ENCODE results near the gene ARID2. TPM values are rescaled to one million over a fixed set of nuclear protein-coding genes. Genes with fewer than 3 reads are reported as not detected.
A peak's percentile ranks its signal among the peaks of the same experiment; 100 is the strongest.

Gene ARID2
- total and polyA plus RNA-seq, 7 experiments from 2014 or later = 11.7 to 61.0 (median 48.3) TPM

- Mint-ChIP-seq H3K27ac (no peak overlapping the region), H3K9me3 (peaks cover 0 to 3% (median 0%) of the 10 kb centered on the region in 11 donors)
Observed at GRCh38 chr12:45688183-45688582, 41.3 kb upstream of the ARID2 start.

GRCh38 chr12:45695035-45695434 lies 34.5 kb upstream of the ARID2 start:
- Histone ChIP-seq H3K9me3 (ENCODE audit: control insufficient read depth in 2 of 3, low read length in 3 of 3) (no peaks in the 10 kb centered on the region), H3K27ac (ENCODE audit: low read depth, low read length) (no peak overlapping the region), H3K4me1 (ENCODE audit: control insufficient read depth in 2 of 2, insufficient read depth in 2 of 2, low read length in 2 of 2) (no peaks in the 10 kb centered on the region), H3K27me3 (ENCODE audit: control insufficient read depth in 2 of 2, insufficient read depth in 2 of 2, low read length in 2 of 2) (no peaks in the 10 kb centered on the region), H3K4me3 (ENCODE audit: low read length) (no peak overlapping the region), H3K36me3 (ENCODE audit: control insufficient read depth in 2 of 3, insufficient read depth in 3 of 3, low read length in 3 of 3) (no peaks in the 10 kb centered on the region)
- Mint-ChIP-seq H3K4me1 (peaks cover 0 to 6% (median 0%) of the 10 kb centered on the region in 7 donors), H3K27ac (no peak overlapping the region), H3K9me3 (peaks cover 0 to 8% (median 0%) of the 10 kb centered on the region in 11 donors), H3K4me3 (no peak overlapping the region), H3K27me3 (peaks cover 0 to 9% (median 0%) of the 10 kb centered on the region in 5 donors), H3K36me3 (peaks cover 0 to 8% (median 0%) of the 10 kb centered on the region in 5 donors)
- intact Hi-C loops (cut with micrococcal nuclease) = no loop called here
- CTCF ChIA-PET = no interaction called here
- DNase-seq = no peak
- ATAC-seq = no peak
- POLR2A ChIA-PET = no interaction called here

More at GRCh38 chr12:45688183-45688582, 41.3 kb upstream of the ARID2 start:
- Mint-ChIP-seq H3K27me3 (peaks cover 0 to 20% (median 0%) of the 10 kb centered on the region in 5 donors), H3K4me3 (no peak overlapping the region), H3K4me1 (peaks cover 0 to 19% (median 0%) of the 10 kb centered on the region in 7 donors), H3K36me3 (no peaks in the 10 kb centered on the region)
- Histone ChIP-seq H3K4me3 (ENCODE audit: low read length) (no peak overlapping the region), H3K27ac (ENCODE audit: low read depth, low read length) (no peak overlapping the region), H3K36me3 (ENCODE audit: control insufficient read depth in 2 of 3, insufficient read depth in 3 of 3, low read length in 3 of 3) (no peaks in the 10 kb centered on the region), H3K27me3 (ENCODE audit: control insufficient read depth in 2 of 2, insufficient read depth in 2 of 2, low read length in 2 of 2) (no peaks in the 10 kb centered on the region), H3K9me3 (ENCODE audit: control insufficient read depth in 2 of 3, low read length in 3 of 3) (no peaks in the 10 kb centered on the region), H3K4me1 (ENCODE audit: control insufficient read depth in 2 of 2, insufficient read depth in 2 of 2, low read length in 2 of 2) (no peaks in the 10 kb centered on the region)
- ChIA-PET POLR2A (no interaction called here), CTCF (no interaction called here)
- DNase-seq (no peak), ATAC-seq (no peak)
- intact Hi-C loops (cut with micrococcal nuclease) = no loop called here

- H3K4me1 ChIP-seq (ENCODE audit: control insufficient read depth in 2 of 2, insufficient read depth in 2 of 2, low read length in 2 of 2) = no peaks in the 10 kb centered on the region
- intact Hi-C loops (cut with micrococcal nuclease) = no loop called here
- Mint-ChIP-seq H3K9me3 (peaks cover 0 to 12% (median 0%) of the 10 kb centered on the region in 11 donors), H3K27ac (no peak overlapping the region), H3K36me3 (peaks cover 0 to 8% (median 0%) of the 10 kb centered on the region in 5 donors), H3K4me3 (no peak overlapping the region), H3K27me3 (peaks cover 0 to 6% (median 0%) of the 10 kb centered on the region in 5 donors), H3K4me1 (peaks cover 0 to 6% (median 0%) of the 10 kb centered on the region in 7 donors)
- H3K9me3 ChIP-seq (ENCODE audit: control insufficient read depth in 2 of 3, low read length in 3 of 3) = no peaks in the 10 kb centered on the region
- ChIA-PET POLR2A (no interaction called here), CTCF (interaction anchor here (1.2 kb wide), 1 partner anchor 10 kb away, joined by 3 read pairs; no protein-coding TSS in a partner anchor)
- no peaks in the 10 kb centered on the region for H3K36me3 ChIP-seq (ENCODE audit: control insufficient read depth in 2 of 3, insufficient read depth in 3 of 3, low read length in 3 of 3)
- no peak overlapping the region for H3K4me3 ChIP-seq (ENCODE audit: low read length)
- H3K27me3 ChIP-seq (ENCODE audit: control insufficient read depth in 2 of 2, insufficient read depth in 2 of 2, low read length in 2 of 2) = no peaks in the 10 kb centered on the region
- no peak for ATAC-seq
- H3K27ac ChIP-seq (ENCODE audit: low read depth, low read length) = no peak overlapping the region
- no peak for DNase-seq
Observed at GRCh38 chr12:45695606-45696005, 33.9 kb upstream of the ARID2 start.

GRCh38 chr12:45696049-45696448 lies 33.5 kb upstream of the ARID2 start:
- intact Hi-C loops (cut with micrococcal nuclease) = no loop called here
- no peak overlapping the region for H3K4me3 Mint-ChIP-seq
- Histone ChIP-seq H3K27ac (ENCODE audit: low read depth, low read length) (no peak overlapping the region), H3K4me3 (ENCODE audit: low read length) (no peak overlapping the region), H3K9me3 (ENCODE audit: control insufficient read depth in 2 of 3, low read length in 3 of 3) (no peaks in the 10 kb centered on the region), H3K36me3 (ENCODE audit: control insufficient read depth in 2 of 3, insufficient read depth in 3 of 3, low read length in 3 of 3) (no peaks in the 10 kb centered on the region), H3K4me1 (ENCODE audit: control insufficient read depth in 2 of 2, insufficient read depth in 2 of 2, low read length in 2 of 2) (no peaks in the 10 kb centered on the region), H3K27me3 (ENCODE audit: control insufficient read depth in 2 of 2, insufficient read depth in 2 of 2, low read length in 2 of 2) (no peaks in the 10 kb centered on the region)
- no peak for DNase-seq
- no peak for ATAC-seq
- ChIA-PET CTCF (interaction anchor here (1.2 kb wide), 1 partner anchor 10 kb away, joined by 3 read pairs; no protein-coding TSS in a partner anchor), POLR2A (no interaction called here)
- peaks cover 0 to 9% (median 0%) of the 10 kb centered on the region in 5 donors for H3K36me3 Mint-ChIP-seq
- H3K9me3 Mint-ChIP-seq = peaks cover 0 to 16% (median 1%) of the 10 kb centered on the region in 11 donors
- peaks cover 0 to 6% (median 0%) of the 10 kb centered on the region in 5 donors for H3K27me3 Mint-ChIP-seq
- peaks cover 0 to 6% (median 0%) of the 10 kb centered on the region in 7 donors for H3K4me1 Mint-ChIP-seq
- H3K27ac Mint-ChIP-seq = peak overlapping the region in 1 of 9 donors; percentile 38

- no peaks in the 10 kb centered on the region for H3K4me1 ChIP-seq (ENCODE audit: control insufficient read depth in 2 of 2, insufficient read depth in 2 of 2, low read length in 2 of 2)
- CTCF ChIA-PET = no interaction called here
- no peaks in the 10 kb centered on the region for H3K27me3 ChIP-seq (ENCODE audit: control insufficient read depth in 2 of 2, insufficient read depth in 2 of 2, low read length in 2 of 2)
- Mint-ChIP-seq H3K4me3 (no peak overlapping the region), H3K36me3 (peaks cover 0 to 13% (median 3%) of the 10 kb centered on the region in 5 donors), H3K4me1 (peaks cover 0 to 6% (median 0%) of the 10 kb centered on the region in 7 donors), H3K27me3 (peaks cover 0 to 4% (median 0%) of the 10 kb centered on the region in 5 donors), H3K9me3 (peaks cover 0 to 29% (median 5%) of the 10 kb centered on the region in 11 donors), H3K27ac (no peak overlapping the region)
- H3K27ac ChIP-seq (ENCODE audit: low read depth, low read length) = no peak overlapping the region
- intact Hi-C loops (cut with micrococcal nuclease) = no loop called here
- no peaks in the 10 kb centered on the region for H3K9me3 ChIP-seq (ENCODE audit: control insufficient read depth in 2 of 3, low read length in 3 of 3)
- ATAC-seq (no peak), DNase-seq (no peak)
- POLR2A ChIA-PET = no interaction called here
- H3K4me3 ChIP-seq (ENCODE audit: low read length) = no peak overlapping the region
- no peaks in the 10 kb centered on the region for H3K36me3 ChIP-seq (ENCODE audit: control insufficient read depth in 2 of 3, insufficient read depth in 3 of 3, low read length in 3 of 3)
Observed at GRCh38 chr12:45697371-45697770, 32.1 kb upstream of the ARID2 start.

- H3K4me1 Mint-ChIP-seq = peaks cover 0 to 11% (median 0%) of the 10 kb centered on the region in 7 donors
- H3K9me3 ChIP-seq (ENCODE audit: control insufficient read depth in 2 of 3, low read length in 3 of 3) = no peaks in the 10 kb centered on the region
- intact Hi-C loops (cut with micrococcal nuclease) = no loop called here
- no peak overlapping the region for H3K4me3 Mint-ChIP-seq
- no peaks in the 10 kb centered on the region for H3K4me1 ChIP-seq (ENCODE audit: control insufficient read depth in 2 of 2, insufficient read depth in 2 of 2, low read length in 2 of 2)
- DNase-seq = no peak
- H3K27me3 ChIP-seq (ENCODE audit: control insufficient read depth in 2 of 2, insufficient read depth in 2 of 2, low read length in 2 of 2) = no peaks in the 10 kb centered on the region
- H3K36me3 ChIP-seq (ENCODE audit: control insufficient read depth in 2 of 3, insufficient read depth in 3 of 3, low read length in 3 of 3) = no peaks in the 10 kb centered on the region
- H3K36me3 Mint-ChIP-seq = peaks cover 3 to 28% (median 18%) of the 10 kb centered on the region in 5 donors
- CTCF ChIA-PET = no interaction called here
- no peak overlapping the region for H3K27ac ChIP-seq (ENCODE audit: low read depth, low read length)
- no peak for ATAC-seq
- POLR2A ChIA-PET = no interaction called here
- no peak overlapping the region for H3K4me3 ChIP-seq (ENCODE audit: low read length)
- H3K9me3 Mint-ChIP-seq = peaks cover 0 to 30% (median 5%) of the 10 kb centered on the region in 11 donors
- H3K27me3 Mint-ChIP-seq = peaks cover 0 to 4% (median 0%) of the 10 kb centered on the region in 5 donors
- no peak overlapping the region for H3K27ac Mint-ChIP-seq
Observed at GRCh38 chr12:45701296-45701695, 28.2 kb upstream of the ARID2 start.

GRCh38 chr12:45703942-45704341 lies 25.6 kb upstream of the ARID2 start:
- peaks cover 0 to 2% (median 0%) of the 10 kb centered on the region in 5 donors for H3K27me3 Mint-ChIP-seq

More at GRCh38 chr12:45703942-45704341, 25.6 kb upstream of the ARID2 start:
- Mint-ChIP-seq H3K27ac (no peak overlapping the region), H3K4me3 (no peak overlapping the region), H3K4me1 (peaks cover 0 to 12% (median 0%) of the 10 kb centered on the region in 7 donors), H3K9me3 (peaks cover 0 to 23% (median 5%) of the 10 kb centered on the region in 11 donors), H3K36me3 (peaks cover 3 to 31% (median 24%) of the 10 kb centered on the region in 5 donors)
- DNase-seq = no peak
- no peaks in the 10 kb centered on the region for H3K36me3 ChIP-seq (ENCODE audit: control insufficient read depth in 2 of 3, insufficient read depth in 3 of 3, low read length in 3 of 3)
- no peaks in the 10 kb centered on the region for H3K9me3 ChIP-seq (ENCODE audit: control insufficient read depth in 2 of 3, low read length in 3 of 3)
- no peaks in the 10 kb centered on the region for H3K27me3 ChIP-seq (ENCODE audit: control insufficient read depth in 2 of 2, insufficient read depth in 2 of 2, low read length in 2 of 2)
- intact Hi-C loops (cut with micrococcal nuclease) = no loop called here
- no peak for ATAC-seq
- POLR2A ChIA-PET = interaction anchor here (0.7 kb wide), 1 partner anchor 458 kb away, joined by 4 read pairs; no protein-coding TSS in a partner anchor
- H3K4me1 ChIP-seq (ENCODE audit: control insufficient read depth in 2 of 2, insufficient read depth in 2 of 2, low read length in 2 of 2) = no peaks in the 10 kb centered on the region
- H3K27ac ChIP-seq (ENCODE audit: low read depth, low read length) = no peak overlapping the region
- CTCF ChIA-PET = no interaction called here
- no peak overlapping the region for H3K4me3 ChIP-seq (ENCODE audit: low read length)

Data from naive thymus-derived CD4-positive, alpha-beta T cell (primary cell).